Natural killer cell (primary cell): ENCODE data around the gene PLCB1. TPM values are rescaled to one million over a fixed set of nuclear protein-coding genes. Genes with fewer than 3 reads are reported as not detected.

Source experiments
- ATAC-seq, 3 donors: fragments of 150-1000 bp in 2 of 3; fragments of 200-7000 bp in 1 of 3; cut with Tn5 transposase; 1 replicate in 1 of 3; 2 replicates in 2 of 3; pipeline ENCODE4 v1.10.0; 2021; ENCODE audit warnings: mild to moderate bottlenecking in 2 of 3, moderate library complexity in 2 of 3
- DNase-seq, 2 donors: peaks; one replicate each; pipeline versions ENCODE4 v3.0.0 to v3.0.0-alpha.2; 2013 to 2021; ENCODE audit warnings: mixed read lengths in 1 of 2
- H3K27ac ChIP-seq: one replicate; pipeline ENCODE4 v1.5.1; 2013; ENCODE audit warnings: mild to moderate bottlenecking, low read length
- H3K27me3 ChIP-seq: one replicate; pipeline ENCODE4 v1.6.1; 2013; ENCODE audit warnings: low read length; ENCODE audit not compliant: control insufficient read depth, insufficient read depth
- H3K36me3 ChIP-seq: one replicate; pipeline ENCODE4 v1.6.1; 2013; ENCODE audit warnings: low read length; ENCODE audit not compliant: control insufficient read depth, insufficient read depth
- H3K4me1 ChIP-seq: one replicate; pipeline ENCODE4 v1.6.1; 2013; ENCODE audit warnings: low read length; ENCODE audit not compliant: control insufficient read depth, insufficient read depth
- H3K4me3 ChIP-seq: one replicate; pipeline ENCODE4 v1.5.1; 2013; ENCODE audit warnings: low read length
- H3K9me3 ChIP-seq: one replicate; pipeline ENCODE4 v1.6.1; 2013; ENCODE audit warnings: low read length; ENCODE audit not compliant: control insufficient read depth, insufficient read depth
- H3K27ac Mint-ChIP-seq, 2 donors: one replicate each; pipeline ENCODE4 v1.8.0; 2022; ENCODE audit warnings: mild to moderate bottlenecking in 2 of 2, mixed read lengths in 2 of 2, moderate library complexity in 1 of 2
- H3K27me3 Mint-ChIP-seq, 2 donors: one replicate each; pipeline ENCODE4 v1.8.0; 2022; ENCODE audit warnings: low read depth in 2 of 2, mixed read lengths in 2 of 2
- H3K36me3 Mint-ChIP-seq: one replicate; pipeline ENCODE4 v1.8.0; 2022; ENCODE audit warnings: mixed read lengths
- H3K4me1 Mint-ChIP-seq, 2 donors: one replicate each; pipeline ENCODE4 v1.8.0; 2022; ENCODE audit warnings: mixed read lengths in 2 of 2
- H3K4me3 Mint-ChIP-seq: one replicate; pipeline ENCODE4 v1.8.0; 2022; ENCODE audit warnings: mild to moderate bottlenecking, moderate library complexity, mixed read lengths
- H3K9me3 Mint-ChIP-seq, 2 donors: one replicate each; pipeline ENCODE4 v1.8.0; 2022; ENCODE audit warnings: mixed read lengths in 2 of 2
- WGBS: methylation state at CpG from one replicate; pipeline ENCODE4 v1.1.7; 2013; ENCODE audit warnings: missing lambda C conversion rate; ENCODE audit not compliant: insufficient coverage; 5-methylcytosine and 5-hydroxymethylcytosine counted together
- intact Hi-C: fragments of 100-400 bp; cut with micrococcal nuclease; formaldehyde crosslinking; loops from one replicate; pipeline ENCODE4 v1.14.2; 2022
- total RNA-seq, 4 donors: library from RNA; stranded (reverse); fragments of 120-200 nt in 1 of 4; gene quantifications; one replicate each; pipeline versions ENCODE4 v1.2.3 to v1.2.4, GENCODE V29; 2013 to 2022
- TF ChIP-seq, protein P1 (sequence below): fragments of 200-600 bp; IDR thresholded peaks from one replicate; pipeline ENCODE4 v1.8.0; 2022; ENCODE audit warnings: antibody characterized with exemption

Gene PLCB1
- total RNA-seq, 3 donors from 2014 or later (not counting 1 experiment from before 2014, with no cell fraction given), result 48.7 to 66.2 (median 57.7) TPM

DNA sequence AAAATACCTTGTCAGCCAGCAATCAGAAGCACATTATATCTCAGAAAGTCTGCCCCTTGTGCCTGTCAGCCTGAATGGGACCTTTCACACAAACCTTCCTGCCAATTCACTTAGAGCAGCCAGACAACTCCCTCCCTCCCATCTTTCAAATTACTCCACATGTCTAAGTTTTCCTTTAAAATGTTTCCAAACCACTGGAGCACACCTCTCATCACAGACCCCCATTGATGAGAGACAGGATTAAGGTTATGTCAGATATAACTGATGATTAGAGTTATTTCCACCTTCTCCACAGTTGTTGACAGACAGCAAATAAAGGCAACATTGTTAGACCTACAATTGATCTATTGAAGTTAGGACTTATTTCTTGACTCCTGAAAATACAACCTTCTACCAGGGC is 408.4 kb downstream of the PLCB1 start:
- H3K9me3 ChIP-seq, result no peaks in the 10 kb centered on the region
- no peaks in the 10 kb centered on the region for H3K36me3 ChIP-seq
- TF ChIP-seq, protein P1, sequence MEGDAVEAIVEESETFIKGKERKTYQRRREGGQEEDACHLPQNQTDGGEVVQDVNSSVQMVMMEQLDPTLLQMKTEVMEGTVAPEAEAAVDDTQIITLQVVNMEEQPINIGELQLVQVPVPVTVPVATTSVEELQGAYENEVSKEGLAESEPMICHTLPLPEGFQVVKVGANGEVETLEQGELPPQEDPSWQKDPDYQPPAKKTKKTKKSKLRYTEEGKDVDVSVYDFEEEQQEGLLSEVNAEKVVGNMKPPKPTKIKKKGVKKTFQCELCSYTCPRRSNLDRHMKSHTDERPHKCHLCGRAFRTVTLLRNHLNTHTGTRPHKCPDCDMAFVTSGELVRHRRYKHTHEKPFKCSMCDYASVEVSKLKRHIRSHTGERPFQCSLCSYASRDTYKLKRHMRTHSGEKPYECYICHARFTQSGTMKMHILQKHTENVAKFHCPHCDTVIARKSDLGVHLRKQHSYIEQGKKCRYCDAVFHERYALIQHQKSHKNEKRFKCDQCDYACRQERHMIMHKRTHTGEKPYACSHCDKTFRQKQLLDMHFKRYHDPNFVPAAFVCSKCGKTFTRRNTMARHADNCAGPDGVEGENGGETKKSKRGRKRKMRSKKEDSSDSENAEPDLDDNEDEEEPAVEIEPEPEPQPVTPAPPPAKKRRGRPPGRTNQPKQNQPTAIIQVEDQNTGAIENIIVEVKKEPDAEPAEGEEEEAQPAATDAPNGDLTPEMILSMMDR, result no peak
- ATAC-seq (no peak), DNase-seq (no peak)
- no peaks in the 10 kb centered on the region for H3K4me1 ChIP-seq
- no peak overlapping the region for H3K27ac ChIP-seq
- Mint-ChIP-seq H3K4me1 (peaks cover 16 to 21% of the 10 kb centered on the region in 2 donors), H3K36me3 (no peaks in the 10 kb centered on the region), H3K27ac (no peak overlapping the region), H3K9me3 (no peaks in the 10 kb centered on the region), H3K4me3 (no peak overlapping the region), H3K27me3 (no peaks in the 10 kb centered on the region)
- no peak overlapping the region for H3K4me3 ChIP-seq
- H3K27me3 ChIP-seq, result no peaks in the 10 kb centered on the region
- intact Hi-C loops, result no loop called here

DNA sequence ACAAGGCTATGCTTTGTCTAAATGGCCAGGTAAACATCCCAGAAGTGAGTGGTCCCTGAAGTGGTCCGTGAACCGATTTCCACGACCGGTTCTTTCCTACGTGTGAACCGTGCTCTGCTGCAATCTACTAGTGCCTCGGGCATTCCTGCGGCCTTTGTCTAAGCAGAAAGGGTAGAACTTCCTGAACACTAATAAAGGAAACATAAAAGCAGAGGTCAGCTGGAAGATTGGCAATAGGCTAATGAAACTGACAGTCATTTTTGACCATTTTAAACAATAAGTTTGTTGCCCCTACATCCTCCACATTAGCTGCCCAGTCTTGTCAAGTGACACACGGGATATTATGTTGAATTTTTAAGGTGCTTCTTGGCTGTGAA is 410.0 kb downstream of the PLCB1 start:
- H3K4me3 ChIP-seq, result no peak overlapping the region
- H3K36me3 Mint-ChIP-seq, result no peaks in the 10 kb centered on the region
- H3K4me1 ChIP-seq, result no peaks in the 10 kb centered on the region
- 82% methylated on average over 8 of the region's 9 CpGs for WGBS
- H3K27me3 Mint-ChIP-seq, result no peaks in the 10 kb centered on the region
- ATAC-seq (no peak), DNase-seq (no peak)
- H3K9me3 ChIP-seq, result no peaks in the 10 kb centered on the region
- H3K27me3 ChIP-seq, result no peaks in the 10 kb centered on the region
- intact Hi-C loops, result no loop called here
- peaks cover 12 to 24% of the 10 kb centered on the region in 2 donors for H3K4me1 Mint-ChIP-seq
- H3K9me3 Mint-ChIP-seq, result no peaks in the 10 kb centered on the region
- H3K4me3 Mint-ChIP-seq, result no peak overlapping the region
- H3K36me3 ChIP-seq, result no peaks in the 10 kb centered on the region
- no peak overlapping the region for H3K27ac ChIP-seq
- no peak overlapping the region for H3K27ac Mint-ChIP-seq
- TF ChIP-seq, protein P1, result no peak

DNA sequence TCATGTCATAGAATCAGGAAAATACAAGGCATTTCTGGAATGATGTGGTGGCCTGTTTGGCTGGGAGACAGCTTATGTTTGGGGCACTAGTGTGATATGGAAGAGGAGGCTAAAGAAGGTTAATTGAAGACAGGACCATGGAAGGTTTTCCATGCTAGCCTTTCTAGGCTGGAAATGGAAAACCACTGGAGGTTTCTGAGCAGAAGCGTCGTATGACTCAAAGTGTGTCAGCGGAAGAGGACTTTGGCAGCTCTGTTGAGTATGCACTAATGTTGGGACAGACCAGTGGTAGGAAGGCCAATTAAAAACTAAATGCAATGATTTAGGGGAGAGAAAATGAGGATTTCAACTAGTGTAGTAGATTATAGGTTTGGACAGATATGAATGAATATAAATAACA is 413.1 kb downstream of the PLCB1 start:
- WGBS, result 99% methylated on average over 3 of the region's 3 CpGs
- TF ChIP-seq, protein P1, result no peak
- Histone ChIP-seq H3K9me3 (no peaks in the 10 kb centered on the region), H3K27me3 (no peaks in the 10 kb centered on the region), H3K36me3 (no peaks in the 10 kb centered on the region), H3K4me1 (no peaks in the 10 kb centered on the region), H3K27ac (no peak overlapping the region), H3K4me3 (no peak overlapping the region)
- ATAC-seq (no peak), DNase-seq (no peak)
- H3K4me1 Mint-ChIP-seq, result peaks cover 13 to 32% of the 10 kb centered on the region in 2 donors
- H3K9me3 Mint-ChIP-seq, result peaks cover 0 to 2% of the 10 kb centered on the region in 2 donors
- no peaks in the 10 kb centered on the region for H3K27me3 Mint-ChIP-seq
- no peak overlapping the region for H3K4me3 Mint-ChIP-seq
- no peaks in the 10 kb centered on the region for H3K36me3 Mint-ChIP-seq
- H3K27ac Mint-ChIP-seq, result no peak overlapping the region
- intact Hi-C loops, result no loop called here

DNA sequence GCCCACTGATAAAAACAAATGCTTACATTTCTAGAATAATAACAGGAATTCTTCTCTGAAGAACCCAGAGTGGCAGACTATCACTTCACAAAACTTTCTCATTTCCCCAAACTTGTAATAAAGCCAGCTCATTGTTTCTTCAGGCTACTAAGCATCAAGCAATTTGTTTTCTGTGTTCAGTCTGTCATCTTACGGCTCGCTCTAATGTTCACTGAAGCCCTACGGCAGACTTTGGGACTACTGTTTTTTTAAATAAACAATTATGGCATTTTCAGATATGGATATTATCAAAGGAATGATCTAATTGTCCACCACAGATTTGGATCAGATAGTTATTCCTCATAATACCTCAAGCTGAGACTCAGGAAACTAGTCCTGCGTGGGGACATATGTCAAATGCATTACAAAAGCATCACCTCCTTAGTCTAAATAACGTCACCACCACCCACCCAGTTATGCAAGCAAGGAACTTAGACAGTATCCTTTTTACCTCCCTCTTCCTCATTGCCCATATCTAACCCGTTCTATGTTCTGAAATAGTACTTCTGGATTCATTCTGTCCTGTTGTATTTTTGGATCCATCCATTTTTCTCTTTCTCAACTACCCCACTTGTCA is 415.1 kb downstream of the PLCB1 start:
- intact Hi-C loops, result no loop called here
- Mint-ChIP-seq H3K9me3 (peaks cover 0 to 2% of the 10 kb centered on the region in 2 donors), H3K27me3 (no peaks in the 10 kb centered on the region), H3K4me3 (no peak overlapping the region), H3K27ac (no peak overlapping the region), H3K4me1 (peaks cover 16 to 47% of the 10 kb centered on the region in 2 donors), H3K36me3 (no peaks in the 10 kb centered on the region)
- no peaks in the 10 kb centered on the region for H3K4me1 ChIP-seq
- no peaks in the 10 kb centered on the region for H3K27me3 ChIP-seq
- H3K27ac ChIP-seq, result no peak overlapping the region
- 91% methylated on average over 5 of the region's 6 CpGs for WGBS
- no peaks in the 10 kb centered on the region for H3K9me3 ChIP-seq
- TF ChIP-seq, protein P1, result no peak
- no peak for DNase-seq
- ATAC-seq, result no peak
- no peaks in the 10 kb centered on the region for H3K36me3 ChIP-seq
- H3K4me3 ChIP-seq, result no peak overlapping the region
